SJCRH30 (cell line): Measurements from ENCODE around the gene NRP1. TPM values are rescaled to one million over a fixed set of nuclear protein-coding genes. Genes with fewer than 3 reads are reported as not detected.

Experiments used
- DNase-seq, 2 experiments: peaks; one replicate each; pipeline ENCODE4 v3.0.0-alpha.2; 2015 to 2020
- H3K27ac ChIP-seq: fragments of 250-450 bp; sonication (Bioruptor Pico); 2 replicates; pipeline ENCODE4 v1.5.1; 2020; ENCODE audit warnings: mild to moderate bottlenecking, moderate library complexity
- H3K27me3 ChIP-seq: fragments of 250-450 bp; sonication (Bioruptor Pico); 2 replicates; pipeline ENCODE4 v1.5.1; 2020; ENCODE audit warnings: mild to moderate bottlenecking, moderate library complexity
- H3K36me3 ChIP-seq: fragments of 250-450 bp; sonication (Bioruptor Pico); 2 replicates; pipeline ENCODE4 v1.5.1; 2020; ENCODE audit warnings: mild to moderate bottlenecking, moderate library complexity
- H3K4me1 ChIP-seq: fragments of 250-450 bp; sonication (Bioruptor Pico); 2 replicates; pipeline ENCODE4 v1.5.1; 2020; ENCODE audit warnings: mild to moderate bottlenecking, moderate library complexity
- H3K4me3 ChIP-seq: fragments of 250-450 bp; sonication (Bioruptor Pico); 2 replicates; pipeline ENCODE4 v1.5.1; 2020; ENCODE audit warnings: mild to moderate bottlenecking, moderate library complexity
- H3K9me3 ChIP-seq: fragments of 250-450 bp; sonication (Bioruptor Pico); replicated peaks from 2 replicates; pipeline ENCODE4 v1.5.1; 2020; ENCODE audit warnings: mild to moderate bottlenecking, moderate library complexity
- total RNA-seq: library from RNA; depleted of rRNA; stranded (reverse); fragments of >200 nt; shearing (Covaris generic); gene quantifications from 2 replicates; pipeline ENCODE4 v1.2.3, GENCODE V29; 2014

The NRP1 gene
- total RNA-seq, 1 experiment from 2014 or later = 21.2 TPM

DNA sequence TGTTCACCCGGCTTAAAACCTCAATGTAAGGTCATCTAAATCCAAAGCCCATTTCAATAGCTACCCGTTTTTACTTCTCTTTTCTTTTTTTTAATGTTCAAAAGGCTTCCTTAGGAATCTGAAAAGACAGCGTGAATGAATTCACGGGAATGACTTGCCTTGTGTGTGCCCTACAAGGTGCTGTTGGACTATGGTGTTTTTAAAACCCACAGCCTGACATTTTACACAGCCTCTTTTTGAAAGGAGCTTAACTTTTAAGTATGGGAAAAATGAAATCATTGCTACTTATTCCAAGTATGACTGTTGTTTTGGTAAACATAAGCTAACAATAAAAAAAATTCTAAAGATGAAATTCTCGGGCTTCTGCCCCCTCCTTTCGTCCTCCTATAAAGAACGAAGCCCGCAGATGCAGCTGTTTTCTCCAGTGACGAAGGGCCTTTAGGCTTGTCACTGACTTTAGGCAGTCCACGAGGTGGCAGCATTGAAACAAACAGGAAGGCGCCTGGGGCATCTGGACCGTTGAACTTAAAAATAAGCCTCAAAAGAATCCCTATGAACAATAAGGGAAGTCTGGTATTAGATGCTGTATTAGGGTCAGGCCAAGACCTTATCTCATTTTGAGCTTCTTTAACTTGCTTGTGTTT is 141.3 kb downstream of the NRP1 start:
- Histone ChIP-seq H3K9me3 (no peaks in the 10 kb centered on the region), H3K27ac (peak overlapping the region; percentile 33; the same call in 1 of the 2 replicates), H3K36me3 (no peaks in the 10 kb centered on the region), H3K4me1 (peaks cover 20% of the 10 kb centered on the region), H3K4me3 (peak overlapping the region; percentile 28), H3K27me3 (no peaks in the 10 kb centered on the region)
- DNase-seq = peak; percentile 88 to 95

DNA sequence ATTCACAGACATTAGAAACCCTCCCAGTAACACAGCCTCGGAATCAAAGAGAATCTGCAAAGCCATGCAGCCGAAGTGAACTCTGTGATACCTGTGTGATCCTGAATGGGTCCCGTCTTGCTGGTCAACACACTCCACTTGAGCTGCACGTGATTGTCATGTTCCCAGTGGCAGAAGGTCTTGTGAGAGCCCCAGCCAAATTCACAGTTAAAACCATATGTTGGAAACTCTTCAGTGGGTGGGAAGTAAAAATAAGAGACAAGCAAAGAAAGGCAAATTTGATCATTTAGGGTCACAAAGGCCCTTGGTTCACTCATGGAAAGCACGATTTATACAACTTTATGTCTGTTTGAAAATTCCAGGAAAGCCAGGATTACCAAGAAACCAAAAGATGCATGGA is 142.3 kb downstream of the NRP1 start:
- no peak for DNase-seq

DNA sequence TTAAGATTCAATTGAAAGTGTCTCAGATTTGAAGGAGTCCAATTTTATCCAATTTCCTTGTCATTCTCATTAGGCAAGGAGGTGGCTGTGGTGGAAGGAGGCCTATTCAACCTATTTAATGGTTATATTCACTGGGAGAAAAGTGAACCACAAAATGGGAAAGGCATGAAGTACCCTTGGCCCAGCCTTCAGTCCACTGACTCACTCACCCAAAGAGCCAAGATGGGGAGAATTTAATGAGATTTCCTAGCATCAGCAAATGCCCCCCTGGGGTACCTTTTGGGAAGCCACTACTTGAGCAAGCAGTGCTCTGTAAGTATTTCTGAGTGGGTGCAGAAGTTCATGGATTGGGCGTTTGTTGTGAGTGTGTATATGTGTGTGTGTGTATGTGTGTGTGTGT is 144.1 kb downstream of the NRP1 start:
- DNase-seq = no peak
- no peaks in the 10 kb centered on the region for H3K36me3 ChIP-seq
- no peak overlapping the region for H3K4me3 ChIP-seq
- no peaks in the 10 kb centered on the region for H3K27me3 ChIP-seq
- no peaks in the 10 kb centered on the region for H3K9me3 ChIP-seq
- H3K4me1 ChIP-seq = peaks cover 20% of the 10 kb centered on the region
- no peak overlapping the region for H3K27ac ChIP-seq

More for the DNA sequence above, 142.3 kb downstream of the NRP1 start:
- Histone ChIP-seq H3K4me1 (peaks cover 20% of the 10 kb centered on the region), H3K27ac (no peak overlapping the region), H3K4me3 (no peak overlapping the region), H3K36me3 (no peaks in the 10 kb centered on the region), H3K9me3 (no peaks in the 10 kb centered on the region), H3K27me3 (no peaks in the 10 kb centered on the region)

DNA sequence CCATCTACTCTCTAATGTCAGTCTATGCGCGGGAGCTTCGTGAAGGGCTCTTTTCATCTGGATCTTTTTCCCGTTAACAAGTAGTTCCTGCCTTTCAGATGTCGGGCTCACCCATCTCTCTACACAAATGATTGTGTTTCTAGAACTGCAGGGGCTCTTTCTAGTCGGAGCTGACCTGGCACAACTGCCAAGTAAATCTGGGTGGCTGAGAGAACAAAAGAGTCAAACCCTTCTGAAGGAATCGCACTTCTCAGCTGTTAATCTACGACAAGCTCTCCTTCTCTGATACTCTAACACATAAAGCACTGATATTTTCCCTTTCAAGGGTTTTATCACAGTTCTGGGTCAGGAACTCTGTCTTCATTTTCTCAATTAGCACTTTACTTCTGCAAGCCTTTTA is 144.7 kb downstream of the NRP1 start:
- no peak overlapping the region for H3K4me3 ChIP-seq
- H3K9me3 ChIP-seq = no peaks in the 10 kb centered on the region
- peaks cover 20% of the 10 kb centered on the region for H3K4me1 ChIP-seq
- no peak overlapping the region for H3K27ac ChIP-seq
- H3K36me3 ChIP-seq = 0 out of 2 replicates have a peak, but pooled peaks cover 2% of the 10 kb centered on the region
- no peaks in the 10 kb centered on the region for H3K27me3 ChIP-seq
- DNase-seq = no peak

DNA sequence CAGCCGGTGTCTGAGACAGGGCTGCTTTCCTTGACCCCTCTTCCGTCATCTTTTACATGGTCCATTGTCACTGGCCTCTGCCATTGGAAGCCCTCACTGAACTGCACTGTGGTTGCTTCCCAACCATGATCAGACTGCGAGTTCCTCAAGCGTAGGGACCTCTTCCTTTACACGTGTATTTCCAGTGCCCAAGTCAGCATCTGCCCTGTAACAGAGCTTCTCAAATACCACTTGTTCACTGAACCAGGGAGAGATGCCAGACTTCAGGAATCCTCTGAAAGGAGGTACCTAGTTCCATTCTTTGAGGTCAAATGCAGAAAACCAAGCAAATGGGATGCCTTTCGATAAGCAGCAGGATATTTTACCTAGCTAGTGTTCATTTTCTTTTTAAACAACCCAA is 145.1 kb downstream of the NRP1 start:
- no peaks in the 10 kb centered on the region for H3K9me3 ChIP-seq
- DNase-seq = no peak
- no peaks in the 10 kb centered on the region for H3K27me3 ChIP-seq
- peaks cover 20% of the 10 kb centered on the region for H3K4me1 ChIP-seq
- no peak overlapping the region for H3K4me3 ChIP-seq
- H3K27ac ChIP-seq = no peak overlapping the region
- 0 out of 2 replicates have a peak, but pooled peaks cover 2% of the 10 kb centered on the region for H3K36me3 ChIP-seq

DNA sequence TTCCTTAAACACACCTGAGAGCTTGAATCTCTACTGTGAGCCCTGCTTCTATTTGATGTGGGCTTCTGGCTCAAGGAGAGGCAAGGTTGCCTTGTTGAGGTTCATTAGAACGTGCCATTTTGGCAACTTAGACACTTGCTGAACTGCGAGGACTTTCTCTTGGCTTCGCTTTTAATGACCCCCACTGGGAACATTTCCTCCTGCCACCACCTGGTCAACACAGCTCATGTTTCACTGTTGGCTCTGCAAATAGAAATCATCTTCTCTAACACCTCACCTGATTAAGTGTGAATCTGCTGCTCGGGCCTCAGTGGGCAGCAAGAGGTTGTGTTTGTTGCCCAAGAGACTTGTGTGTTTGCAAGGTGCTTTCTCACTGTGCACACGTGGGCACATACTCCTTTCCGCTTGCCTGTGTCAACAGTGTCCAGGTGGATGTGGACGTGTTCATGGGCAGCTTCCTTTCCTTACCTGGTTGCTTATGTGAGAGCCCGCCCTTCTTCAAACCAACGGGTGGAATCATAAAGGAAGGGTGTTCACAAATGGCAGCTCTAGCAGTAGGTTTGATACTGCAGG is 147.0 kb downstream of the NRP1 start:
- 0 out of 2 replicates have a peak, but pooled peaks cover 2% of the 10 kb centered on the region for H3K36me3 ChIP-seq

DNA sequence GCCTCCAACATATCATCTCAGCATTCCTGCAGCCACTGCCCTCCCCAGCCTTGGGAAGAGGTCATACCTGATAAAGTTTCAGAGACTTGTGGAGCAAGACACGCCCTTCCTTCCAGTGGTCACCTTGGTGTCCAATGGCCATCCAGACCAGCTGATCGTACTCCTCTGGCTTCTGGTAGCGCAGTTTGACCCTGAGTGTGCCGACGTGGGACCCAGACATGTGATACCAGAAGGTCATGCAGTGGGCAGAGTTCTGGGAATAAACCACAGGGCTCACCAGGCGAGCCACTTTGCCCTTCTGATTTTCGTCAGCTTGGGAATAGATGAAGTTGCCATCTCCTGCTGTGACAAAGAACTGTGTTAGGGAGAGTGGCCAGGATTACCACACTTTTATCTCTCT is 148.3 kb downstream of the NRP1 start:
- DNase-seq = no peak
- H3K4me1 ChIP-seq = no peaks in the 10 kb centered on the region
- no peaks in the 10 kb centered on the region for H3K9me3 ChIP-seq
- H3K36me3 ChIP-seq = 0 out of 2 replicates have a peak, but pooled peaks cover 2% of the 10 kb centered on the region
- H3K27ac ChIP-seq = no peak overlapping the region
- H3K4me3 ChIP-seq = no peak overlapping the region
- H3K27me3 ChIP-seq = no peaks in the 10 kb centered on the region

More for the DNA sequence above, 147.0 kb downstream of the NRP1 start:
- H3K27me3 ChIP-seq = no peaks in the 10 kb centered on the region
- DNase-seq = no peak
- H3K27ac ChIP-seq = no peak overlapping the region
- H3K9me3 ChIP-seq = no peaks in the 10 kb centered on the region
- H3K4me3 ChIP-seq = no peak overlapping the region
- H3K4me1 ChIP-seq = peaks cover 5% of the 10 kb centered on the region

DNA sequence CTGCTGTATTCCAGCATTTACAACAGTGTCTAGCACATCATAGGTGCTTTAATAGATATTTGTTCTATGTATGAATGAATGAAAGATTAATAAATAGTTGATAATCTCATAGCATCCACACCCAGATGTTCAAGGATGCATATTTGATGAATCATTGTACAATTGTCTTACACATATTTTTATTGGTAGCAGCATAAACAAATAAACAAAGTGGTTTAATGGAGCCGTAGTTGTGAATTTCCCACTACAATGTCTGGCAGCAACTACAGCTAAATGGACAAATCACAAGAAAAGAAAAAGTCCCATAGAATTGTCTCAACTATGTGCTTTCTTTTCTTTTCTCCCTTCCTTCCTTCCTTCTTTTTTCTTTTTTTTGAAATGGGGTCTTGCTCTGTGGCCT is 150.8 kb downstream of the NRP1 start:
- Histone ChIP-seq H3K9me3 (no peaks in the 10 kb centered on the region), H3K27ac (no peak overlapping the region), H3K36me3 (0 out of 2 replicates have a peak, but pooled peaks cover 2% of the 10 kb centered on the region), H3K4me3 (no peak overlapping the region), H3K27me3 (no peaks in the 10 kb centered on the region), H3K4me1 (no peaks in the 10 kb centered on the region)
- DNase-seq = no peak

DNA sequence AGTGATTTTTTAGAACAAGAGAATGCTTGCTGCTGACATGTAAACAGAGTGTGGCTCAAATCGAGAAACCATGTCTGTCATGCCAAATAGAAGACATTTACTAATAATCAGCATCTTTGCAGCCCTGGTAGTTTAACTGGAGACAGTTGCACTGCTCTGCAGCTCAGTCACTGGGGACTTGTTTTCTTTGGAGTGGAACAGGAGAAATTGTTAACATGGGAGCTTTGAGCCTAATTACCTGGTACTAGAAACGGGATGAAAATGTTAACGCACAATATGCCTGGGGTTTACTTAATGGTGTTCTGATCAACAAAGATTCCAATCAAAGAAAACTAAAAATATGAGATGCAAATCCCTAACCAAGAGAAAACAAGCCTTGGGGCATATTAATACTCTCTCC is 153.5 kb downstream of the NRP1 start:
- Histone ChIP-seq H3K9me3 (no peaks in the 10 kb centered on the region), H3K27ac (no peak overlapping the region), H3K36me3 (0 out of 2 replicates have a peak, but pooled peaks cover 2% of the 10 kb centered on the region), H3K4me3 (no peak overlapping the region), H3K27me3 (no peaks in the 10 kb centered on the region), H3K4me1 (no peaks in the 10 kb centered on the region)
- DNase-seq = no peak

DNA sequence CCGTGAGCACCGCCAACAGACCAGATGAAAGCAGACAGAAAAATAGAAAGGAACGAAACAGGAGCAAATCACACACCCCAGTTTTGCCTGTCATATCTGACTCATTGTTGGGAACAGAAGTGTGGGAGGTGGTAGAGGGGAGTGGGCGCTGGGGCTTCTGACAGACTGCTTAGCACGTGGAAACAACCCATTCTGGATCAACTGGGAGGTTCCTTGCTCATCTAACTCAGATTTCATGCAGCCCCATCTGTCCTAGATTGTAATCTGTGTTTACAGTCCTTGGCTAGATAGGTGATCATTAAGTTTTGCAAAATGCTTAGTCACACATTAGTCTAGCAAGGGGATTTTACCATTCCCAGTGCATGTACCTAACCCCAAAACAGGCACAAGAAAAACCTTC is 154.1 kb downstream of the NRP1 start:
- no peaks in the 10 kb centered on the region for H3K4me1 ChIP-seq
- no peak overlapping the region for H3K27ac ChIP-seq
- H3K27me3 ChIP-seq = no peaks in the 10 kb centered on the region

DNA sequence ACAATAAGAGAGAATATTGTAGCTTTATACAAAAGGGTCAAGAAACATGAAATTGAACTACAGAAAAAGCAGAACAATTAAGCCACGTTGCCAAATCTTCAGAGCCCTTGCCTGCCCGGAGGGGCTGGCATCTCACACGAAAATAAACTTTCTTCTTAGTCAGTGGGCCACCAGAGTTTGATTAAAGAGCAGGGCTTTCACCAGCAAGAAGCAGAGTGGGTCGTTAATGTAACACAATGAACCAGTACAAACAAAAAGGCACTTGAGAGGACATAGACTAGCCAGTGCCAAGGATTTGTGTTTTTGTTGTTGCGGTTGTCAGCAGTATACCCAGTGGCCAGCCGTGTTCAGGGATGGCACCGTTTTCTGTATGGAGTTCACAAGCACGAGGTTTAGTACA is 155.4 kb downstream of the NRP1 start:
- Histone ChIP-seq H3K27ac (no peak overlapping the region), H3K36me3 (no peaks in the 10 kb centered on the region), H3K9me3 (no peaks in the 10 kb centered on the region), H3K4me1 (no peaks in the 10 kb centered on the region), H3K27me3 (no peaks in the 10 kb centered on the region), H3K4me3 (no peak overlapping the region)
- no peak for DNase-seq

More for the DNA sequence above, 154.1 kb downstream of the NRP1 start:
- Histone ChIP-seq H3K9me3 (no peaks in the 10 kb centered on the region), H3K4me3 (no peak overlapping the region), H3K36me3 (0 out of 2 replicates have a peak, but pooled peaks cover 2% of the 10 kb centered on the region)
- no peak for DNase-seq

DNA sequence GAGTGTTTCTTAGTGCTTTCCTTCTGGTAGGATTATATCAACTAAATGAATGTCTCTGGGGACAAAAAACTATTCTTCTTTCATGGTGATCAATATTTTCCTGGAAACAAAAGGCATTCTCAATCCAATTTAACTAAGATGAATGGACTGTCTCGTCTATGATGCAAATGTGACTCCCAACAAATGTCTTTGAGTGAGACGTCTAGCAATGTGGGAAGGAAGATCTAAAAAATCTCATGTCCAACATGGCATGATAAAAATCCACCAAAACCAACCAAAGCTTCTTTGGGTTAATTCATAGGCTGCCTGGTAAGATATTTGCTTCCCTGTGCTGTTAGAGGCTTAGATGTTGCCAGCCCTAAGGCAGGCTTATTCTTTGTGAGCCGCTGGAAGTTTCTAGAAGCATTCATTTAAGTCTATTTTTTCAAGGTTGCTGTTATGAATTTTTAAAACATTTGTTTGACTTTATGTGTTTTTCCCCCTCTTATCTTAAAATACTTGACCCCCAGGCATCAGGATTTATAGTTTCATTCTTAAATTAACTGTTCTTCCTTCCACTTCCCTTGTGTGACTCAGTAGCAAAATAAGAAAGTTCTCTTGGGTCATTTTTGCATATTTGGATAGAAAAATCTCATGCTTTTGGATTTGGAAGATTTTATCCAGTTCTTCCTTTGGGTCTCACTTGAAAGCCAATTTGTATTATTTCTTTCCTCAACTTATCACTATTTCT is 156.3 kb downstream of the NRP1 start:
- no peaks in the 10 kb centered on the region for H3K27me3 ChIP-seq
- H3K27ac ChIP-seq = no peak overlapping the region
- no peak for DNase-seq
- no peaks in the 10 kb centered on the region for H3K9me3 ChIP-seq
- no peaks in the 10 kb centered on the region for H3K36me3 ChIP-seq
- no peaks in the 10 kb centered on the region for H3K4me1 ChIP-seq
- no peak overlapping the region for H3K4me3 ChIP-seq

DNA sequence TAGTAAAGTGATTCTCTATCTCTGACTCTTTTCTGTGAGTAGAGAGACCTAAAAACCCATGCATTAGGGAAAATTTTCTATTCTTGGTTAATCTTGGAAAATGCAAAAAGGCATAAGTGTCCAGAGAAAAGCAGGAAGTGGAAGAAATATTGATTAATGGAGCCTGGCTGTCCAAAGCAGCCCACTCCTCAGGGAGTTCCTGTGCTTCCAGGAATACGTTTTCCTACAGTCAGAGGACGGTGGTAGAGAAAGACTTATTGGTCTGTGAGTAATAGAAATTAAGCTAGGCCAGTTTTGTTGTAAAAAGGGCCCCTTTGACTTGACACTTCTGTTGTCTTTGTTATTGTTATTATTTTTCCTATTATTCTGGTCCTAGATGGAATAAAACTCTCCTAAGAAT is 157.8 kb downstream of the NRP1 start:
- Histone ChIP-seq H3K4me1 (no peaks in the 10 kb centered on the region), H3K4me3 (no peak overlapping the region), H3K36me3 (no peaks in the 10 kb centered on the region), H3K9me3 (no peaks in the 10 kb centered on the region), H3K27ac (no peak overlapping the region), H3K27me3 (no peaks in the 10 kb centered on the region)
- no peak for DNase-seq

DNA sequence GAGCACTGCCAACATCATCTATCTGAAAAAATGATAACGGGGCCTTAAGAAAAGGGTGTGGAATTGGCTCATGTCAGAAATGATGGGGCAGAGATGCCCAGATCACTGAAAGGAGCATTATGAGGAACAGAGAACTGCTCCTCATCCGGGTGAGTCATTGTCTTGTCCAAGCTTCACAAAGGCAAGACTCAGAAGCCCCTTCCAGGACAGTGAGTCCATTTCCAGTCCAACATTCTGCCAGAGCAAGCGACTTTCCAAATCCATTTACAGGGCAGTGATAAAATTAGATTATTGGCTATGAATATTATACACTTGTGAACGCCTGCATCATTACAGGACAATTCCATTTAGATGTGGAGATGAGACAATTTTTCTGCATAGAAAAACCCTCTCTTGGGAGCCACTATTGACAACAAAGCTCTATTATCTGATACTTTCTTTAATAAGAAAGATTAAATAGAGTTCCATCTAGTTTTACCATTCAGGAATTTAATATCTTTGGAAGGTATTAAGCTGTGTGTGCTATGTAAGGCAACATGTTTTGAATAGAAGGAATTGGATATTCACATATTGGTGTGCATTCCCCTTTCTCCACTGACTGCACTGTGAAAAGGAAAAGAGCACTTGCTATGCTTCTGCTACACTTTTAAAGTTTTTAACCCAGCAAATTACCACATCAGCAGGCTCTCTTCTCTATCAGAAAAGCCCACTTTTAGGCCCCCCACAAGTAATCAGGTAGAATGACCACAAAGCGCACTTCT is 159.6 kb downstream of the NRP1 start:
- Histone ChIP-seq H3K36me3 (no peaks in the 10 kb centered on the region), H3K27ac (no peak overlapping the region), H3K4me3 (no peak overlapping the region), H3K4me1 (no peaks in the 10 kb centered on the region), H3K27me3 (no peaks in the 10 kb centered on the region), H3K9me3 (no peaks in the 10 kb centered on the region)
- no peak for DNase-seq

DNA sequence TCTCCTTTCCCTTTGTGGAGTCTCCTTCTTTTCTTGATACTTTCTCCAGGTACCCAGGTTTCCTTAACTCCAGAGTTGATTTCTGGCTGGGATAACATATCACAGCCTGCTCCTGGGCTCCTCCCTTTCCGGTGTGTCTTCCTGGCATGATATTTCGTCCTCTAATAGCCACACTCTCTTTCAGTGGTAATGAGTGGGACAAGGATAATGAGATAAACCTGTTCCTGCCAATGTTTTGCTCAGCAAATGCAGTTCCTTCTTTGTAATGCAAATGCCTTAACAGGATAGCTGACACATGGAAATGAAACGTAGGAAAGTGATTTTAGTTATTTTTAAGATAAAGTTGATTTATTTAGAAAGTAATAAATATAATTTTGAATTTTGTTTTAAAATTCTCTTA is 168.6 kb downstream of the NRP1 start:
- no peaks in the 10 kb centered on the region for H3K27me3 ChIP-seq
- no peak overlapping the region for H3K4me3 ChIP-seq
- no peak overlapping the region for H3K27ac ChIP-seq
- no peak for DNase-seq
- H3K36me3 ChIP-seq = no peaks in the 10 kb centered on the region
- no peaks in the 10 kb centered on the region for H3K9me3 ChIP-seq
- peaks cover 13% of the 10 kb centered on the region for H3K4me1 ChIP-seq
